Activated T-helper 1 cell treated with anti-CD3 and anti-CD28 coated beads, Interleukin-2, amount 50 U/mL, for 16 hours (primary cell): ENCODE measurements around the gene EYS.

Source experiments
- DNase-seq, 2 donors: peaks; one replicate each; pipeline ENCODE4 v3.0.0-alpha.2; 2020; ENCODE audit warnings: low read depth in 1 of 2, low spot score in 1 of 2

The EYS gene

GRCh38 chr6:64737418-64737817, 969.6 kb downstream of the EYS start:
- no peak for DNase-seq

- DNase-seq = no peak
Measured at GRCh38 chr6:64736421-64736950, 970.5 kb downstream of the EYS start.

- no peak for DNase-seq
Measured at GRCh38 chr6:64733433-64733832, 973.6 kb downstream of the EYS start.

GRCh38 chr6:64732888-64733287, 974.1 kb downstream of the EYS start:
- DNase-seq = no peak

- DNase-seq = no peak
Measured at GRCh38 chr6:64729522-64729921, 977.5 kb downstream of the EYS start.

GRCh38 chr6:64727075-64727474, 980.0 kb downstream of the EYS start:
- DNase-seq = no peak

- DNase-seq = no peak
Measured at GRCh38 chr6:64724091-64724490, 982.9 kb downstream of the EYS start.

- no peak for DNase-seq
Measured at GRCh38 chr6:64723327-64724058, 983.5 kb downstream of the EYS start.

GRCh38 chr6:64721865-64722264, 985.2 kb downstream of the EYS start:
- DNase-seq = no peak

- no peak for DNase-seq
Measured at GRCh38 chr6:64717281-64717680, 989.7 kb downstream of the EYS start.

GRCh38 chr6:64715624-64716023, 991.4 kb downstream of the EYS start:
- no peak for DNase-seq

GRCh38 chr6:64714073-64714472, 993.0 kb downstream of the EYS start:
- DNase-seq = no peak

- no peak for DNase-seq
Measured at GRCh38 chr6:64713175-64713574, 993.9 kb downstream of the EYS start.

GRCh38 chr6:64712606-64713005, 994.4 kb downstream of the EYS start:
- DNase-seq = no peak

GRCh38 chr6:64703922-64704321, 1003.1 kb downstream of the EYS start:
- DNase-seq = no peak

GRCh38 chr6:64696053-64696452, 1011.0 kb downstream of the EYS start:
- DNase-seq = no peak

GRCh38 chr6:64694356-64694755, 1012.7 kb downstream of the EYS start:
- DNase-seq = no peak

- no peak for DNase-seq
Measured at GRCh38 chr6:64691064-64691463, 1016.0 kb downstream of the EYS start.

GRCh38 chr6:64685401-64685800, 1021.6 kb downstream of the EYS start:
- no peak for DNase-seq

GRCh38 chr6:64683682-64684081, 1023.3 kb downstream of the EYS start:
- no peak for DNase-seq

- DNase-seq = no peak
Measured at GRCh38 chr6:64681416-64682160, 1025.4 kb downstream of the EYS start.

GRCh38 chr6:64680446-64680845, 1026.6 kb downstream of the EYS start:
- no peak for DNase-seq
